HPDE6-E6E7 (cell line): ENCODE results near the gene ATP4A.
"Not testable (repeated sequence)": the region's sequence is repeated elsewhere in the genome, so short reads cannot be mapped to it uniquely, and the experiment has no call there.

Experiments
- DNase-seq: peaks from one replicate; pipeline ENCODE4 v3.0.0; 2011; ENCODE audit warnings: missing footprints; ENCODE audit errors: extremely low spot score

The ATP4A gene

DNA sequence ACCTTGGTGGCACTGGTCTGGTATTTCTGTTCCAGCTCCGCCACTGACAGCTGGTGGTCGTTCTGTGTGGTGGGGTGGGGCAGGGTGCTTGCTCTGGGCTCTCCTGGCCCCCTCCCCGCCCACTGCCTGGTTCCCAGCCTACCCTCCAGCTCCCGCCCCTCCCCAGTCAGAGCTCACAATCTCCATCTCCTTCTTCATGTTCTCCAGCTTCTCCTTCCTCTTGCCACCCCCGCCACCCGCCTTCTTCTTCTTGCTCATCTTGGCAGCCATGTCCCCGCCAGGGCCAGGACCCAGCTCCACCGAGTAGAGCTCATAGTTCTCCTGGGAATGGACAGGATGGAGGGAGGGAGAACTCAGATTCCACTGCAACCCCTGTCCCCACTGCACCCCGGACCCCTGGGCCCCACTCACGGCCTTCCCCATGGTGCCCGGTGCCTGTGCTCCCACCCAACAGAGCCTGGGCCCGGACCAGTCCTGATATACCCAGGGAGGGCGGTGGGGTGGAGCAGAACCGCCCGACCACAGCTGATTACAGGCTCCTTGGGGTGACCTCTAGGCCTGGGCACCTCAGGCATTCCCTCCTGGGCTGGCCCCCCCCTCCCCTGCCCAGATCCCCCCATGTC, at the start of gene ATP4A:
Gene ATP4A (minus strand): TSS at position 452 of the 623 bp plus-strand sequence. CDS start 29 bp downstream, at position 423.
- no peak for DNase-seq

DNA sequence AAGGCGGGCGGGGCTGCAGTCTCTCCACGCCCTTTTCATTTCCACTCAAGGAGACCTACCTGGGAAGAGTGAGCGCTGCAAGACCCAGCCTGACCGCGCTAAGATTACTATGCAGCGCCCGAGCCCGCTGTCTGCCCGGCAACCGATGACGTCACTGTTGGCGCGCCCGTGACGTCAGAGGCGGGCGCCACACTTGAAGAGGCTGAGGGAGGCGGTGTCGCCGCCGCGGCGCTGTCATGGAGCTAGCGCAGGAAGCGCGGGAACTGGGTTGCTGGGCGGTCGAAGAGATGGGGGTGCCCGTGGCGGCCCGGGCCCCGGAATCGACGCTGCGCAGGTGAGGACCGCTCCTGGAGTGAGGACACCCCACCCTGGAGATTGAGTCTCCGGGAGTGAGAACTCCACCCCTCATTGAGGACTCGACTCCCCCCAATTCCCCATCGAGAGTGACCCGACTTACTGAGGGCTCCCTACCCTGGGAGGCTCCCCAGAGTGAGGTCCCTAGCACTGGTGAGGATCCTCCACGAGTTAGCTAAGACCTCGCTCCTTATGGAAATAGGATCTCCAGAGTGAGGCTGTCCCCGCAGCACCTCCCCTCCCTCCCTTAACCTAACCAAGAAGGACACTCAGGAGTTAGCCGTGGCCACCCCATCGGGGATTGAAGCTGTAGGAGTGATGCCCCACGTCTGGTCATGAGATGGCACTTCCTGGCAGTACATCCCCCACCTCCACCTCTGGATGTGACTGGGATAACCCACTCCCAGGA, 49.3 kb upstream of the ATP4A start, which contains the start of gene HAUS5:
Gene HAUS5 (plus strand): TSS at position 177 of the 763 bp plus-strand sequence. CDS start 60 bp downstream, at position 237.
- DNase-seq, result peak; percentile 96

- no peak for DNase-seq
Observed at GRCh38 chr19:35612224-35612558, 48.7 kb upstream of the ATP4A start.

DNA sequence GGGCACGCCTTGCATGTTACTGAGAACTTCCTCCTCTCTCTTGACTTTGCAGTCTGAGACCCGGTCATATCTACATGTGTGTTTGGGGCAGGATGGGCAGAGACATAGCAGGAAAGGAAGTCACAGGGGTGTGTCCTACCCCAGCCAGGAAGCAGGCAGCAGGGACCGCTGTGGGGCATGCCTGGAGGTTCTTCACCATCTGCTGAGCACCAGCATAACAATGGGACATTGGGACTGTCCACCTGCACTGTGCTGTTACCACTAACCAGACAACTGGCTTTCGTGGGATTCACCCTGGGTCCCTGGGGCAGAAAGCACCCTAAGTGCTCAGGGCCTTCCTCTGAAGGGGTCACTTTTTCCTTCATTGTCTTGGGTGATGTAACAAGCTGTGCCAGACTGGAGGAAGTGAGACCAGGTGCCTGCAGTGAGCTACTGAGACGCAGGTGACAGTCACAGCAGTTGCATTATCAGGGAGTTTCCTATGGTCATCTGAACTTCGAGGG, 46.4 kb upstream of the ATP4A start:
- no peak for DNase-seq

DNA sequence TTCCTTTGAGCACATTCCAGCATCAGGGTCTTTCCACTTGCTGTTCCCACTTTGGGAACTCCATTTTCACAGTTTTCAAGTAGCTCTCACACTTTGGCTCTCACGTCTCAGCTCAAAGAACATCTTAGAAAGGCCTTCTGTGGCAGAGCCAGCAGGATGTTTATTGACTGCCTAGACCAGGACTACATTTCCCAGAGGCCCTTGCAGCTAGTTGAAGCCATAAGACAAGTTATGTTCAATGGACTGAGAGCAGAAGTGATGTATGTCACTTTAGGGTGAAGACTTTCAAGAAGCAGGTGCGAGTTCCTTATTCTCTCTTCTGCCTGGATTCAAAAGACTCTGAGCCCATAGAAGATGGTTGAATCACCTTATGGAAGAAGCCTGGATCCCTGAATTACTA, 44.8 kb upstream of the ATP4A start:
- no peak for DNase-seq

- no peak for DNase-seq
Observed at GRCh38 chr19:35607661-35608060, 44.2 kb upstream of the ATP4A start.

- not testable (repeated sequence) for DNase-seq
Observed at GRCh38 chr19:35607170-35607569, 43.7 kb upstream of the ATP4A start.

DNA sequence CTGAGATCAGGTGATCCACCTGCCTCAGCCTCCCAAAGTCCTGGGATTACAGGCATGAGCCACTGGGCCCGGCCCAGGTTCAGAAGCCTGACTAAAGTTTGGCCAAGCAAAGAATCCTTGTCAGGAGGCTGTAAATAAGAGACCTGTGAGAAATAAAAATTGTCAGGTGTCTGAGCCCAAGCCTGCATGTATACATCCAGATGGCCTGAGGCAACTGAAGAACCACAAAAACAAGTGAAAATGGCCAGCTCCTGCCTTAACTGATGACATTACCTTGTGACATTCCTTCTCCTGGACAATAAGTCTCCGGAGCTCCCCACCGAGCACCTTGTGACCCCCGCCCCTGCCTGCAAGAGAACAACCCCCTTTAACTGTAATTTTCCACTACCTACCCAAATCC, 41.0 kb upstream of the ATP4A start:
- DNase-seq, result not testable (repeated sequence)

DNA sequence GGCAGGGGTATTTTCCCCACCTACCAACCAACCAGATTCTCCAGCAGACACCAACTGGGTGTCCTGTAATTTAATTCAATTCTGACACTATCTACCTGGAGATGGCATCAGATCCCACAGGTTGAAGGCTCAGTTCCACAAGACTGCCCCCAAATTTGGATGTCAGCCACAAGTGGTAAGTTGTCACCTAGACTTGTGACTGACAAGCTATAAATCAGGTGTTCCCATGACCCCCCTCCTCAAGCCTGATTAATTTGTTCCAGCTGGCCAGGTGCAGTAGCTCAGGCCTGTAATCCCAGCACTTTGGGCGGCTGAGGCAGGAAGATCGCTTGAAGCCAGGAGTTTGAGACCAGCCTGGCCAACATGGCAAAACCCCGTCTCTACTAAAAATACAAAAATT, 38.5 kb upstream of the ATP4A start:
- no peak for DNase-seq

- no peak for DNase-seq
Observed at GRCh38 chr19:35596366-35596999, 33.0 kb upstream of the ATP4A start.

GRCh38 chr19:35595928-35596327, 32.5 kb upstream of the ATP4A start:
- DNase-seq, result no peak

DNA sequence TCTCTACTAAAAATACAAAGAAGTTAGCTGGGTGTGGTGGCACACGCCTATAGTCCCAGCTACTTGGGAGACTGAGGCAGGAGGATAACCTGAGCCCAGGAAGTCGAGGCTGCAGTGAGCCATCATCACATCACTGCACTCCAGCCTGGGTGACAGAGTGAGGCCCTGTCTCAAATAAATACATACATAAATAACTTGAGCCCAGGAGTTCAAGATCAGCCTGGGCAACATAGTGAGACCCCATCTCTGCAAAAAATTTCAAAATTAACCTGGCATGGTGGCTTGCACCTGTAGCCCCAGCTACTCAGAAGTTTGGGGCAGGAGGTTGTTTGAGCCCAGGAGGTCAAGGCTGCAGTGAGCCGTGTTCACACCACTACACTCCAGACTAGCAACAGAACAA, 31.6 kb upstream of the ATP4A start:
- DNase-seq, result not testable (repeated sequence)

- DNase-seq, result no peak
Observed at GRCh38 chr19:35592226-35592625, 28.8 kb upstream of the ATP4A start.

DNA sequence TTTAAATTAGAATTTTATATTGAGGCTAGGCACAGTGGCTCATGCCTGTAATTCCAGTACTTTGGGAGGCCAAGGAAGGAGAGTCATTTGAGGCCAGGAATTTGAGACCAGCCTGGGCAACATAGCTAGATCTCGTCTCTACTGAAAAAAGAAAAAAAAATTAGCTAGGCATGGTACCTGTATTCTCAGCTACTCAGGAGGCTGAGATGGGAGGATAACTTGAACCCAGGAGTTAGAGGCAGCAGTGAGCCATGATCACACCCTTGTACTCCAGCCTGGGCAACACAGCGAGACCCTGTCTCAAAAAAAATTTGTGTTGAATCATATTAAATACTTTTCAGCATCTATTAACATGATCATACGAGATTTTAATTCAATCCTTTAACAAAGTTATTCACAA, 27.4 kb upstream of the ATP4A start:
- DNase-seq, result no peak

DNA sequence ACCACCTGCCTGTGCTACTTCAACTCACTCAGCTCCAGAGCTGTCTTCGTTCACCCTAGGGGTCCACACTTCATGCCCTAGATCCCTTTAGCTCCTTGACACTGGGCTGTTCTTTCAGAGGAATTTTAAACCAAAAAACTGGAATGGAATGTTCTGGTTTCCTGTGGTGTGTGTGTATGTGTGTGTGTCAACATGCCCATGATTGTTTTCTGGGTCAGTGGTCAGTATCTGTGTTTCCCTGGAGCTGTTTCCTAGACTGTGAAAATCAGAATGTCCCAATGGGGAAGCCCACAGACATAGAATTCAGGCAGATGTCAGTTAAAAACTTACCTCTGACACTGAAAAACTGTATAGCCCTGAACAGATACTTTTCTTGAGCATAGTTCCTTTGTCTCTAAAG, 23.9 kb upstream of the ATP4A start:
- DNase-seq, result no peak

GRCh38 chr19:35585848-35586247, 22.4 kb upstream of the ATP4A start, which contains the start of gene PMIS2:
PMIS2 (plus strand) TSS chr19:35586173; CDS start chr19:35586260, 87 bp downstream.
- no peak for DNase-seq

DNA sequence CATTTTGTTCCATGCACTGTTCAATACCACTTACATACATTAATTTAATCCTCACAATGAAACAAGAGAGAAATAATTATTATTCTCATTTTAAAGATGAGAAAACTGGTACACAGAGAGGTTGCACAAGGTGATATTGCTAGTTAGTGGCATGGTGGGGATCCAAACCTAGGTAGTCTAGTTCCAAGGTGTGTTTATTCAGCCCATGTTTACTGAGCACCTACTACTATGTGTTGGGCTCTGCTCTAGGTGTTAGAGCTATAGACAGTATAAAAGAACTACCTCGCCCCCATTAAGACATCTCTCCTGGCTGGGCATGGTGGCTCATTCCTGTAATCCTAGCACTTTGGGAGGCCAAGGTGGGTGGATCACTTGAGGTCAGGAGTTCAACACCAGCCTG, 19.3 kb upstream of the ATP4A start:
- DNase-seq, result no peak

GRCh38 chr19:35578707-35579106, 15.2 kb upstream of the ATP4A start:
- no peak for DNase-seq

DNA sequence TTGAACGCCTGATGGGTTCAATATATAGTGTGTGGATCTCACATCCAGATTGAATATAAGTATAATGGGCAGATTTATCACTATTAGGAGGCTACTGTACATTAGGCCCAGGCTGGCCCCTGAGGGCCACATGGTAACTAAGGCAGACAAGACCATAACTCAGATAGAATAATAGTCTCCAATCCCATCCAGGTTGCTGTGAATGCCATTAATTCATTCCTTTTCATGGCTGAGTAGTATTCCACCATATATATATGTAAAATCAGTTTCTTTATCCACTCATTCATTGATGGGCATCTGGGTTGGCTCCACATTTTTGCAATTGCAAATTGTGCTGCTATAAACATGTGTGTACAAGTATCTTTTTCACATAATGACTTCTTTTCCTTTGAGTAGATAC, 14.5 kb upstream of the ATP4A start:
- no peak for DNase-seq

GRCh38 chr19:35571406-35571965, 8.0 kb upstream of the ATP4A start:
- no peak for DNase-seq

GRCh38 chr19:35569281-35569781, 5.9 kb upstream of the ATP4A start:
- DNase-seq, result no peak

DNA sequence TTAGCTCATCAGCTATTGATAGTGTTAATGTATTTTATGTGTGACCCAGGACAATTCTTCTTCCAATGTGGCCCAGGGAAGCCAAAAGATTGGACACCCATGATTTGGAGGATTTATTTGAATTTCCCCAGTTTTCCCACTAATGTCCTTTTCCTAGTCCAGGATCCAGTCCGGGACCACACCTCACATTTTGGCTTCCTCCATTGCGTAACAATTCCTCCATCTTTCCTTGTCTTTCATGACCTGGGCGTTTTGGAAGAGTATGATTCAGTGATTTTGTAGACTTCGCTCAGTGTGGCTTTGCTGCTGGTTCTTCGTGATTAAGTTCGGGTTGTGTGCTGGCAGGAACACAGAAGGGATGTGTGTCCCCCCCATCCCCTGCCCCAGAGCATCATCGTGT, 3.3 kb upstream of the ATP4A start:
- DNase-seq, result no peak
